ENCODE results near the gene FCER2.

FCER2 gene

DNA sequence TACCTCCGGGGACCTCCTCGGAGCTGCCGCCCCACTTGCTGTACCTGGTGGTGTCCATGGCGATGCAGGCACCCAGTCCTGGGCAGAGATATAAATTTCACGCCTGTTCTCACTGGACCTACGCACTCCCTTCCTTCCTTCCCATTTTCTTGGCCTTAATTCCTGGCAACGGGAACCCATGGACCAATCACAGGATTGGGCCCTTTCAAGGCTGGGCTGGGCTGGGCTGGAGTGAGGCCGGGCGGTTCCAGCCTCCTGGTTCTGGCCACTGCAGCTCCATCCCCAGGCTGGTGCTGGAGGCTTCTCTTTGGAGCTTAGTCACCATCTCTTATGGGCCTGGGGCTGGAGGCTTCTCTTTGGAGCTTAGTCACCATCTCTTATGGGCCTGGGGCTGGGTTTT lies 30.1 kb upstream of the FCER2 start, which contains the start of gene CLEC4G:
Gene CLEC4G, minus strand, starts transcription at position 66 of the 400 bp plus-strand sequence. Its CDS starts 8 bp downstream, at position 58.
- DNase-seq, result no peak

DNA sequence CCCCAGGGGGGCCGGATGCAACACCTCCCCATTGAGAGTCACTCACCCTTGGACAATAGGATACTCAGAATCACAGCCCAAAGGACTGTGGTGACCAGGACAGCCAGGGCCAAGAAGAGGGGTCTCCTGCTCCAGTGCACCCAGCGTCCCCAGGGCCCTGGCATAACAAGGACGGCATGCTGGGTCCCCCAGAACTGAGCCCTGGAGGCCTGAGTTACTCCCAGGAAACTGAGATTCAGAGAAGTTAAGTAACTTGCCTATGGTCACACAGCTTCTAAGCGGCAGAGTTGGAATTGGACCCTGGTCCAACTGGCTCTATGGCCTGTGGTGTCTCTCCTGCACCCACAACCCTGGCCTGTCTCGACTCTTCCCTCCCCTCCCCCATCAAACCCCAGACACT lies 29.7 kb upstream of the FCER2 start:
- no peak for DNase-seq

- no peak for DNase-seq
Measured at GRCh38 chr19:7731218-7731595, 29.3 kb upstream of the FCER2 start.

GRCh38 chr19:7730286-7731217 lies 28.6 kb upstream of the FCER2 start:
- DNase-seq, result no peak

DNA sequence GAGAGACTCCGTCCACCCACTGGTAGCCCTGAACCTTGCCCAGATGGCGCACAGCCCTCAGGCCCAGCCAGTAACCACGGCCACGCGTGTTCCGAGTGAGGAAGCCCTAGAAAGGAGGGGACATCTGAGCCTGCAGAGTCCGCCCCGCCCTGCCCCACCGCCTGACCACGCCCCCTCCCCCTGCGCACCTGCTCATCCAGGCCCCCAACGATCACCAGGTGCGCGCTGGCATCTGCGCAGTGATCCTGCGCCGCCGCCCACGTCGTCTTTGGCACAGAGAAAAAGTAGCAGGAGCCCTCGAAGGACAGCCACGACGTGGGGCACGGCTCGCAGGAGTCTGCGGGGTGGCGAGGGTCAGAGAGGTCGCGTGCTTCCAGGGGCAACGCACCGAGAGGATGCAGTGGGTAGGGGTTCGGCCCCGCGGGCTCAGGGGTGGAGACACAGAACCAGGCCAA lies 27.9 kb upstream of the FCER2 start:
- DNase-seq, result no peak

- no peak for DNase-seq
Measured at GRCh38 chr19:7729211-7729610, 27.3 kb upstream of the FCER2 start.

DNA sequence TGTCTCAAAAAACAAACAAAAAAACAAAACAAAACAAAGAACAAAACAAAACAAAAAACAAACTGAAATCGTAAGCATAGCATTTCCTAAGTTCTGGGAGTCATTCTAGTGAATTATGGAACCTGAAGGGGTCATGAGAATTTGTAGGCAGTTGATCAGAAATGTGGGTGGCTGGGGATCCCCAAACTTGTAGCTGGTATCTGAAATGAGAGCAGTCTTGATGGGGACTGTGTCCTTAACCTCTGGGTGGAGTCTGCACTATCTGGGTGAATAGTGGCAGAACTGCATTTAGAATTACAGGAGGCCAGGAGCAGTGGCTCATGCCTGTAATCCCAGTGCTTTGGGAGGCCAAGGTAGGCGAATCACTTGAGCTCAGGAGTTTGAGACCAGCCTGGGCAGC lies 23.9 kb upstream of the FCER2 start:
- no peak for DNase-seq

- no peak for DNase-seq
Measured at GRCh38 chr19:7722231-7722651, 20.3 kb upstream of the FCER2 start.

- DNase-seq, result no peak
Measured at GRCh38 chr19:7720351-7720750, 18.4 kb upstream of the FCER2 start.

DNA sequence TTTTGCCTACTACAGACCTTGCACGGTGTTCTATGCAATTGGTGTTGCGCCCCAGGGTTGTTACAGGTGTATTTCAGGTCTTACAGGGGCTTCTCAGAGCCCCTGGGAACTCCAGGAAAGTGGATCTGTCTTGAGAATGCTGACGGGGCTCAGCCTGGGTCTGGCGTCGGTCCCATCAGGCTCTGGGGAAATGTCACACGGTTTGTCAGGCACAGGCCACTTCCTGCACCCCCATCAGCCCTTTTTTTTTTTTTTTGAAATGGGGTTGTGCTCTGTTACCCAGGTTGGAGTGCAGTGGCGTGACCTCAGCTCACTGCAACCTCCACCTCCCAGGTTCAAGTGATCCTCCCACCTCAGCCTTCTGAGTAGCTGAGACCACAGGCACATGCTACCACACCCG lies 16.7 kb upstream of the FCER2 start:
- DNase-seq, result no peak

DNA sequence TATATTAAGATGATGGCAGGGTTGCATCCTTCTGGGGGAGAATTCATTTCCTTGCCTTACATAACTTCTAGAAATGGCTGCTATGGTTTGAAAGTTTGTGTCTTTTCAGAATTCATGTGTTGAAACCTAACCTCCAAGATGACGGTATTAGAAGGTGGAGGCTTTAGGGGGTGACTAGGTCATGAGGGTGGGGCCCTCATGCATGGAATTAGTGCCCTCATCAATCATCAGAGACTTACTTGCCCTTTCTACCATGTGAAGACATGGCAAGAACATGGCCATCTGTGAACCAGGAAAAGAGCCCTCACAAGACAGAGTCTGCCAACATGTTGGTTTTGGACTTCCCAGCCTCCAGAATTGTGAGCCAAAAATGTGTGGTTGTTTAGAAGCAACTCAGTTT lies 14.8 kb upstream of the FCER2 start:
- DNase-seq, result no peak

GRCh38 chr19:7715671-7716070 lies 13.7 kb upstream of the FCER2 start:
- DNase-seq, result peak; percentile 45

GRCh38 chr19:7710616-7711015 lies 8.7 kb upstream of the FCER2 start:
- DNase-seq, result no peak

DNA sequence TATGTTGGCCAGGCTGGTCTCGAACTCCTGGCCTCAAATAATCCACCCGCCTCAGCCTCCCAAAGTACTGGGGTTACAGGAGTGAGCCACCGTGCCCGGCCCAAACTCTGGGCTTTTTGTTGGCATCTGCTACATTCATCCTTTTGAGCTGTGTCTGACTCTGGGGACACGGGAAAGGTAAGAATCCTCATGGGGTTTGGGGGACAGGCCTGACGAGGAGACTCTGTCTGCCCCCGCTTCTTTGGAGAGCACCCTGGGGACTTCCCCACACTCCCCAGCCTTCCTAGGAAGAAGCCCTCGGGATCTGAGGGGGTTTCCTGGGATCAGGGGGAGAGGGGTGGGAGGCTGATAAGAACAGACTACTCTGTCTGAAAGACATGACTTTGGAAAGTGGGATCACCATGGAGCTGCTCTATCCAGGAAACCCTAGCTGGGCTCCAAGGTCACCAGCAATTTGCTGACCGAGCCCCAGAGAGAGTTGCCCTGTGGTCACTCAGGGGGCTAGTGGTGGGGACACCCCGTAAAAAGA lies 8.1 kb upstream of the FCER2 start:
- no peak for DNase-seq

- peak; percentile 46 for DNase-seq
Measured at GRCh38 chr19:7706955-7707456, 5.1 kb upstream of the FCER2 start.

GRCh38 chr19:7706188-7706954 lies 4.4 kb upstream of the FCER2 start:
- peak; percentile 74 for DNase-seq

DNA sequence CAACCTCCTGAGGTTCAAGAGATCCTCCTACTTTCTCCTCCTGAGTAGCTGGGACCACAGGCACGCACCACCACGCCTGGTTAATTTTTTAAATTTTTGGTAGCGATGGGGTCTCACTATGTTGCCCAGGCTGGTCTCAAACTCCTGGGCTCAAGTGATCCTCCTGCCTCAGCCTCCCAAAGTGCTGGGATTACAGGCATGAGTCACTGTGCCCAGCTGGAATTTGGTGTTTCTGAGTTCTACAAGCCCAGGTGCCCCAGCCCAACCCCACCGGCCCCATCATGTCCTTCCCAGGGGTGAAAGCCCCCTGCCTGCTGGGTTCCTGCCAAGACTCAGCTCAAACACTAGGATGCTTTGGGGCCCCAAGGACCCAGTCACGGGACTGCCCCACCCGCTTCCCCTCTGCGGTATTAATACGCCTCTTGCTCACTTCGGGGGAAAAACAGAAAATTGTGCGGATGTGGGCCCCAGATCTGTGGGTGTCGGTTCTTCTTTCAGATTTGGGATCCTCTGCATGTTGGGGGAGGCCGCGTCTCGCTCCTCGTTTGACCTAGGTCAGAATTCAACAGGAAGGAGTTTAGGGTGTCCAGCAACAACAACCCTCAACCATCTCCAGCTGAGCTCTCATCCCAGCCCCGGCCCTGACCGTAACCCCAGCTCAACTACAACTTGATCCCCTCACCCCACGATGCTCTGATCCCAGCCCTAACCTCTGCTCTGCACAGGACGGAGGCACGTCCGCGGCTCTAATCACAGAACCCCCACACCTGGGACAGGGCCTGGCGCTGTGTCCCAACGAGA lies 3.7 kb upstream of the FCER2 start:
- DNase-seq, result peak; percentile 99

- no peak for DNase-seq
Measured at GRCh38 chr19:7704280-7705060, 2.5 kb upstream of the FCER2 start.

- no peak for DNase-seq
Measured at GRCh38 chr19:7703332-7703731, 1.4 kb upstream of the FCER2 start.

DNA sequence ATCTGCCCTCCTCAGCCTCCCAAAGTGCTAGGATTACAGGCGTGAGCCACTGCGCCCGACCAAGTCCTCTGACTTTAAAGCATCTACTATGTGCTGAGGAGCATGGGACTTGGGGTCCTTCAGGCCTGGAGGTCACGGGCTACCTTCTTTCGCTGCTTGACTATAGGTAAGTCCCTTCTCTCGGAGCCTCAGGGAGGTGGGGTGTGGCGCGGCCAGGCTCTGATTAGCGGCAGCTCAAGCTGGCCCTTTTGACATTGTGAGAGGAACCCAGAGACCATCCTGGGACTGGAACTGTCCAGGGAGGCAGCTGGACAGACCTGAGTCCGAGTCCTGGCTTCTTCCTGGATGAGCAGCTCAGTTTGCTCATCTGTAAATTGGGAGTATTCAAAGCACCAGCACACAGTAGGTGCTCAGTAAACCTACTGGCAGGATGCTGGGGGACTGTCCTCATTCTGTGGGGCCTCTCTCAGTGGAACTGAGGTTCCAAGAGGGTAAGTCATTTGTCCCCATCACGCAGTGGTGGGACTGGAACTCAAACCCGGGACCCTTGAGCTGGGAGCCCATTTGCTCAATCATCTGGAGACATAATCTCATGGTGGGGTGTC lies 780 bp downstream of the FCER2 start:
- no peak for DNase-seq
